GM20000 (cell line): ENCODE results near the gene MSRB3.
"Not testable (repeated sequence)": the region's sequence is repeated elsewhere in the genome, so short reads cannot be mapped to it uniquely, and the experiment has no call there.

Experiments
- DNase-seq: peaks from one replicate; pipeline ENCODE4 v3.0.0; 2012; ENCODE audit warnings: low spot score
- CTCF ChIP-seq: IDR thresholded peaks from 2 replicates; pipeline ENCODE4 v1.5.1; 2012; ENCODE audit warnings: mild to moderate bottlenecking, control low read depth; ENCODE audit errors: extremely low read depth, missing control alignments

The MSRB3 gene

GRCh38 chr12:65313719-65314317 lies 35.3 kb downstream of the MSRB3 start:
- no peak for TF ChIP-seq CTCF
- no peak for DNase-seq

GRCh38 chr12:65315238-65315637 lies 36.8 kb downstream of the MSRB3 start:
- not testable (repeated sequence) for DNase-seq

GRCh38 chr12:65318186-65318685 lies 39.8 kb downstream of the MSRB3 start:
- DNase-seq = no peak
- TF ChIP-seq CTCF = no peak

- DNase-seq = no peak
- TF ChIP-seq CTCF = no peak
Observed at GRCh38 chr12:65319688-65320200, 41.3 kb downstream of the MSRB3 start.

GRCh38 chr12:65323070-65323469 lies 44.6 kb downstream of the MSRB3 start:
- no peak for DNase-seq
- TF ChIP-seq CTCF = no peak

GRCh38 chr12:65324056-65324455 lies 45.6 kb downstream of the MSRB3 start:
- no peak for DNase-seq
- TF ChIP-seq CTCF = no peak

GRCh38 chr12:65324551-65324950 lies 46.1 kb downstream of the MSRB3 start:
- no peak for TF ChIP-seq CTCF

GRCh38 chr12:65325183-65325582 lies 46.7 kb downstream of the MSRB3 start:
- TF ChIP-seq CTCF = no peak
- no peak for DNase-seq

More at GRCh38 chr12:65324551-65324950, 46.1 kb downstream of the MSRB3 start:
- DNase-seq = no peak
